Measurements from ENCODE around the gene CYLD.

CYLD gene

DNA sequence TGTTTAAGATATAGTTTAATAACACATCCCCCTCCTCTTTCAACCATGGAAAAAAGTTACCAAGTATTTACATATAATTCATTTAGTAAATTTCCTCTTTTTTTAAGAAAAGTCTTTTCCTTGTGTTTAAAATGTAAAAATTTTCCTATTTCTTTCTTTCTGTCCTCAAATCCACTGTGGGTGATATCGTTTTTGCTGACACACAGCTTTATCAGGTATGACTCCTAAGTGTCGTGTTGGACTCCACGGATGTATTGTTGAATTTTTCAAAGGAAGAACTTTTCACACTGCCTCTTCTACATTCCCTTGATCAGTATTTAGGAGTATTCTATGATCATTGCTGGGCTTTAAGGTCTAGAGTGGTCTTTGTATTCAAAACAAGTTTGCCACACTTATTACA is 33.1 kb downstream of the CYLD start:
- Histone ChIP-seq H3K9ac (ENCODE audit: low read length) (no peak overlapping the region), H3K27ac (ENCODE audit: low read depth, low read length, poor library complexity, severe bottlenecking) (no peak overlapping the region)

DNA sequence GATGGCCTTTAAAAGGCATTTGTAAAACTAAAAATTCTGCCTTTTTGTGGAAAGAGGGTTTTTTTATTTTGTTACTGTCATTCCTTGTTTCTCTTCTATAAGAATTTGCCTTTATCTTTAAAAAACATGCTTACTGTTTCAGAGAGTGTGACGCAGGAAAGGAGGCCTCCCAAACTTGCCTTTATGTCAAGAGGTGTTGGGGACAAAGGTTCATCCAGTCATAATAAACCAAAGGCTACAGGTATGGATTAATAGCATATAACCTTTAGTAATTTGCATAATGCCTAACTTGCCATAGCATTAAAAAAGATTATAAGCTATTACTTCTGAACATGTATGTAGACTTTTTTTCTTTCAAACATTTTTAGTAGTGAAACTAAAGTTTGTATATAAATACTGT is 34.2 kb downstream of the CYLD start:
- Histone ChIP-seq H2AFZ (ENCODE audit: low read length) (no peak overlapping the region), H4K20me1 (ENCODE audit: insufficient read depth, low read length) (no peaks in the 10 kb centered on the region), H3K4me1 (ENCODE audit: insufficient read depth, low read length, severe bottlenecking) (no peaks in the 10 kb centered on the region), H3K79me2 (ENCODE audit: insufficient read depth, low read length) (no peaks in the 10 kb centered on the region), H3K27me3 (ENCODE audit: insufficient read depth, low read length) (no peaks in the 10 kb centered on the region), H3K9me3 (ENCODE audit: low read length) (no peaks in the 10 kb centered on the region), H3K4me2 (ENCODE audit: low read length) (no peak overlapping the region), H3K36me3 (ENCODE audit: insufficient read depth, low read length) (peaks cover 15% of the 10 kb centered on the region), H3F3A (ENCODE audit: insufficient read depth, low read length) (no peaks in the 10 kb centered on the region), H3K9me2 (ENCODE audit: low read depth, low read length) (no peaks in the 10 kb centered on the region), H3K9ac (ENCODE audit: low read length) (no peak overlapping the region), H3K4me3 (ENCODE audit: low read depth, low read length, poor library complexity, severe bottlenecking) (no peak overlapping the region), H3K27ac (ENCODE audit: low read depth, low read length, poor library complexity, severe bottlenecking) (no peak overlapping the region)
- no peak for TF ChIP-seq EZH2 (IDR thresholded peaks at IDR 0.05; ENCODE audit: borderline replicate concordance, low read length)
- TF ChIP-seq, protein P1, sequence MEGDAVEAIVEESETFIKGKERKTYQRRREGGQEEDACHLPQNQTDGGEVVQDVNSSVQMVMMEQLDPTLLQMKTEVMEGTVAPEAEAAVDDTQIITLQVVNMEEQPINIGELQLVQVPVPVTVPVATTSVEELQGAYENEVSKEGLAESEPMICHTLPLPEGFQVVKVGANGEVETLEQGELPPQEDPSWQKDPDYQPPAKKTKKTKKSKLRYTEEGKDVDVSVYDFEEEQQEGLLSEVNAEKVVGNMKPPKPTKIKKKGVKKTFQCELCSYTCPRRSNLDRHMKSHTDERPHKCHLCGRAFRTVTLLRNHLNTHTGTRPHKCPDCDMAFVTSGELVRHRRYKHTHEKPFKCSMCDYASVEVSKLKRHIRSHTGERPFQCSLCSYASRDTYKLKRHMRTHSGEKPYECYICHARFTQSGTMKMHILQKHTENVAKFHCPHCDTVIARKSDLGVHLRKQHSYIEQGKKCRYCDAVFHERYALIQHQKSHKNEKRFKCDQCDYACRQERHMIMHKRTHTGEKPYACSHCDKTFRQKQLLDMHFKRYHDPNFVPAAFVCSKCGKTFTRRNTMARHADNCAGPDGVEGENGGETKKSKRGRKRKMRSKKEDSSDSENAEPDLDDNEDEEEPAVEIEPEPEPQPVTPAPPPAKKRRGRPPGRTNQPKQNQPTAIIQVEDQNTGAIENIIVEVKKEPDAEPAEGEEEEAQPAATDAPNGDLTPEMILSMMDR (IDR thresholded peaks at IDR 0.05; ENCODE audit: low read length), result no peak

More for the DNA sequence above, 33.1 kb downstream of the CYLD start:
- Histone ChIP-seq H3K27me3 (ENCODE audit: insufficient read depth, low read length) (no peaks in the 10 kb centered on the region), H3K9me2 (ENCODE audit: low read depth, low read length) (no peaks in the 10 kb centered on the region), H4K20me1 (ENCODE audit: insufficient read depth, low read length) (no peaks in the 10 kb centered on the region), H3K79me2 (ENCODE audit: insufficient read depth, low read length) (no peaks in the 10 kb centered on the region), H3F3A (ENCODE audit: insufficient read depth, low read length) (no peaks in the 10 kb centered on the region), H2AFZ (ENCODE audit: low read length) (no peak overlapping the region), H3K9me3 (ENCODE audit: low read length) (no peaks in the 10 kb centered on the region), H3K4me2 (ENCODE audit: low read length) (no peak overlapping the region), H3K4me3 (ENCODE audit: low read depth, low read length, poor library complexity, severe bottlenecking) (no peak overlapping the region), H3K4me1 (ENCODE audit: insufficient read depth, low read length, severe bottlenecking) (no peaks in the 10 kb centered on the region), H3K36me3 (ENCODE audit: insufficient read depth, low read length) (peaks cover 9% of the 10 kb centered on the region)
- TF ChIP-seq, protein P1 (IDR thresholded peaks at IDR 0.05; ENCODE audit: low read length), result no peak
- TF ChIP-seq EZH2 (IDR thresholded peaks at IDR 0.05; ENCODE audit: borderline replicate concordance, low read length), result no peak

DNA sequence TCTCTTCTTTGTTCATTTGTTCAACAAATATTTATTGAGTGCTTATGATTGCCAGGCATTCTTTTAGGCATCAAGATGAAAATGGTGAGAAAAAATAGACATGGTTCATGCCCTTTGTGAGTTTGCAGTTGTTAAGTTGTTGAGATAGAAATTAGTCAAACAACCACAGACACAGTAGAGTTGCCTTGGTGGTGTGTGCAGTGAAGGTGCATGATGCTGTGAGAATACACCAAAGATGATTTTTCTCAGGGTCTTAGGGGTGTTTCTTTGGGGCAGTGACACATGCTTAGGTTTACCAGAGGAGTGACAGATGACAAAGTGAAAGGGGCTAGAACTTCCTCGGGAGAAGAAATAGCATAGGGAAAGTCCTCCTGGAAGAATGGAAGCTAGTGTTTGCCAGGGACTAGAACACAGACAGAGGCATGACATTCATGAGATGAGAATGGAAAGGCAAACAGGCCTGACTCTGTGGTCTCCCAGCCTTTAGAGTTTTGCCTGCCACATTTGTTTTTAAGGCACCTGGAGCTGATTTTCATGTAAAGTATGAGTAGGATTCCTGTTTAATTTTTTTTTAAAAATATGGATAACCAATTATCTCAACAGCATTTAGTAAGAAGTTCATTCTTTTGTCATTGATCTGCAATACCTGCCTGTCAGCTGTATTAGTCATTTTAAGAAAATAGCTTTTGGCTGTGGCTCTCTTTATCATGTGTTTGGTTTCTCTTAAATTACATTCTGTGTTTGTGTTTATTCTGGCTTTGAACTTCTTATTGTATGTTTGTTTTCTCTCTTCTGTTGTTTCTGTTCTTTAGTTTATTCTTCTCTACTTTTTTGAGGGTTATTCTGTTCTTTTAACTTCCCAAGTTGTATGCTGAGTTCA is 36.6 kb downstream of the CYLD start:
- H3K36me3 ChIP-seq (ENCODE audit: insufficient read depth, low read length), result peaks cover 24% of the 10 kb centered on the region; the same call in 1 of the 2 replicates
- no peaks in the 10 kb centered on the region for H3K4me1 ChIP-seq (ENCODE audit: insufficient read depth, low read length, severe bottlenecking)
- H4K20me1 ChIP-seq (ENCODE audit: insufficient read depth, low read length), result no peaks in the 10 kb centered on the region
- no peak overlapping the region for H2AFZ ChIP-seq (ENCODE audit: low read length)
- no peak overlapping the region for H3K4me3 ChIP-seq (ENCODE audit: low read depth, low read length, poor library complexity, severe bottlenecking)
- no peak overlapping the region for H3K27ac ChIP-seq (ENCODE audit: low read depth, low read length, poor library complexity, severe bottlenecking)
- no peaks in the 10 kb centered on the region for H3K9me3 ChIP-seq (ENCODE audit: low read length)
- H3K9ac ChIP-seq (ENCODE audit: low read length), result no peak overlapping the region
- H3K79me2 ChIP-seq (ENCODE audit: insufficient read depth, low read length), result no peaks in the 10 kb centered on the region
- TF ChIP-seq, protein P1 (IDR thresholded peaks at IDR 0.05; ENCODE audit: low read length), result no peak
- no peak for TF ChIP-seq EZH2 (IDR thresholded peaks at IDR 0.05; ENCODE audit: borderline replicate concordance, low read length)
- H3K27me3 ChIP-seq (ENCODE audit: insufficient read depth, low read length), result no peaks in the 10 kb centered on the region
- no peaks in the 10 kb centered on the region for H3F3A ChIP-seq (ENCODE audit: insufficient read depth, low read length)
- no peaks in the 10 kb centered on the region for H3K9me2 ChIP-seq (ENCODE audit: low read depth, low read length)
- no peak overlapping the region for H3K4me2 ChIP-seq (ENCODE audit: low read length)
